Muscle of leg (tissue), 11 donors: Measurements from ENCODE around the gene HAPSTR1. TPM values are rescaled to one million over a fixed set of nuclear protein-coding genes. Genes with fewer than 3 reads are reported as not detected.
"Not testable (repeated sequence)": the region's sequence is repeated elsewhere in the genome, so short reads cannot be mapped to it uniquely, and the experiment has no call there.

Experiments
- DNase-seq: peaks from one replicate; pipeline ENCODE4 v3.0.0; 2013
- H3K27ac ChIP-seq: one replicate; pipeline ENCODE4 v1.5.1; 2013; ENCODE audit warnings: mild to moderate bottlenecking, low read length, control low read depth
- H3K27me3 ChIP-seq: one replicate; pipeline ENCODE4 v1.6.1; 2013; ENCODE audit warnings: low read length; ENCODE audit not compliant: control insufficient read depth, insufficient read depth
- H3K36me3 ChIP-seq: one replicate; pipeline ENCODE4 v1.6.1; 2013; ENCODE audit warnings: low read length; ENCODE audit not compliant: control insufficient read depth, insufficient read depth
- H3K4me1 ChIP-seq: one replicate; pipeline ENCODE4 v1.6.1; 2013; ENCODE audit warnings: low read length; ENCODE audit not compliant: control insufficient read depth, insufficient read depth
- H3K4me3 ChIP-seq: one replicate; pipeline ENCODE4 v1.5.1; 2013; ENCODE audit warnings: low read length, control low read depth
- H3K9me3 ChIP-seq: replicated peaks from 2 replicates; pipeline ENCODE4 v1.6.1; 2013; ENCODE audit warnings: low read depth, low read length; ENCODE audit not compliant: control insufficient read depth
- WGBS: methylation state at CpG from one replicate; pipeline ENCODE4 v1.1.5; 2013; ENCODE audit warnings: missing lambda C conversion rate; ENCODE audit not compliant: insufficient coverage; 5-methylcytosine and 5-hydroxymethylcytosine counted together
- polyA plus RNA-seq, 8 donors: library from polyadenylated mRNA; unstranded; fragments of 120-200 nt; gene quantifications; one replicate each; pipeline versions ENCODE4 v1.2.1 to v1.2.3, GENCODE V29; 2013; ENCODE audit warnings: inconsistent platforms in 1 of 8, low replicate concordance in 1 of 8; ENCODE audit not compliant: insufficient read length in 8 of 8, insufficient read depth in 1 of 8
- total RNA-seq: library from RNA; stranded (reverse); fragments of 120-200 nt; gene quantifications from one replicate; pipeline ENCODE4 v1.2.4, GENCODE V29; 2013

Gene HAPSTR1
- total and polyA plus RNA-seq, 9 donors = 24.9 to 47.8 (median 31.8) TPM

- Histone ChIP-seq H3K36me3 (no peaks in the 10 kb centered on the region), H3K4me3 (no peak overlapping the region), H3K4me1 (no peaks in the 10 kb centered on the region), H3K27me3 (no peaks in the 10 kb centered on the region), H3K27ac (no peak overlapping the region), H3K9me3 (no peaks in the 10 kb centered on the region)
- no CpG with 5 or more reads among the region's 4 CpGs for whole genome bisulfite sequencing
- DNase-seq = no peak
These were observed 26.4 kb upstream of the HAPSTR1 start for GRCh38 chr16:9065077-9065476.

- H3K4me3 ChIP-seq = no peak overlapping the region
- WGBS = 88% methylated on average over 2 of the region's 2 CpGs
These were observed 22.6 kb upstream of the HAPSTR1 start for GRCh38 chr16:9068886-9069285.

GRCh38 chr16:9070254-9070653, 21.2 kb upstream of the HAPSTR1 start:
- no peak overlapping the region for H3K27ac ChIP-seq
- H3K27me3 ChIP-seq = no peaks in the 10 kb centered on the region
- WGBS = 60% methylated on average over 2 of the region's 4 CpGs
- no peaks in the 10 kb centered on the region for H3K9me3 ChIP-seq
- H3K4me1 ChIP-seq = no peaks in the 10 kb centered on the region
- DNase-seq = no peak
- no peak overlapping the region for H3K4me3 ChIP-seq
- no peaks in the 10 kb centered on the region for H3K36me3 ChIP-seq

More at GRCh38 chr16:9068886-9069285, 22.6 kb upstream of the HAPSTR1 start:
- Histone ChIP-seq H3K27me3 (no peaks in the 10 kb centered on the region), H3K27ac (no peak overlapping the region), H3K4me1 (no peaks in the 10 kb centered on the region), H3K9me3 (no peaks in the 10 kb centered on the region), H3K36me3 (no peaks in the 10 kb centered on the region)
- no peak for DNase-seq

- no peak for DNase-seq
- H3K4me3 ChIP-seq = no peak overlapping the region
- WGBS = 91% methylated on average over 4 of the region's 9 CpGs
- no peaks in the 10 kb centered on the region for H3K9me3 ChIP-seq
- H3K4me1 ChIP-seq = no peaks in the 10 kb centered on the region
- H3K27me3 ChIP-seq = no peaks in the 10 kb centered on the region
- no peaks in the 10 kb centered on the region for H3K36me3 ChIP-seq
- no peak overlapping the region for H3K27ac ChIP-seq
These were observed 20.1 kb upstream of the HAPSTR1 start for GRCh38 chr16:9071377-9071776.

GRCh38 chr16:9072806-9073341, 18.6 kb upstream of the HAPSTR1 start:
- Histone ChIP-seq H3K4me3 (no peak overlapping the region), H3K4me1 (no peaks in the 10 kb centered on the region), H3K36me3 (no peaks in the 10 kb centered on the region), H3K27me3 (no peaks in the 10 kb centered on the region), H3K9me3 (no peaks in the 10 kb centered on the region), H3K27ac (no peak overlapping the region)
- WGBS = no CpG with 5 or more reads among the region's 6 CpGs
- DNase-seq = no peak

GRCh38 chr16:9075299-9076071, 16.0 kb upstream of the HAPSTR1 start:
- no peak overlapping the region for H3K27ac ChIP-seq
- peaks cover 3% of the 10 kb centered on the region for H3K9me3 ChIP-seq
- H3K36me3 ChIP-seq = no peaks in the 10 kb centered on the region
- no peaks in the 10 kb centered on the region for H3K27me3 ChIP-seq
- H3K4me1 ChIP-seq = no peaks in the 10 kb centered on the region
- DNase-seq = no peak
- WGBS = 88% methylated on average over 1 of the region's 5 CpGs
- no peak overlapping the region for H3K4me3 ChIP-seq

- no peak overlapping the region for H3K27ac ChIP-seq
- WGBS = 90% methylated on average over 6 of the region's 11 CpGs
- no peak overlapping the region for H3K4me3 ChIP-seq
- H3K36me3 ChIP-seq = no peaks in the 10 kb centered on the region
- DNase-seq = no peak
- H3K9me3 ChIP-seq = peaks cover 3% of the 10 kb centered on the region
- H3K4me1 ChIP-seq = no peaks in the 10 kb centered on the region
- no peaks in the 10 kb centered on the region for H3K27me3 ChIP-seq
These were observed 14.2 kb upstream of the HAPSTR1 start for GRCh38 chr16:9077091-9077809.

- H3K27me3 ChIP-seq, H3K27ac ChIP-seq, H3K36me3 ChIP-seq, H3K4me1 ChIP-seq, H3K9me3 ChIP-seq, H3K4me3 ChIP-seq: not testable (repeated sequence)
- no CpG with 5 or more reads among the region's 8 CpGs for WGBS
- DNase-seq = peak; percentile 83
These were observed 12.7 kb upstream of the HAPSTR1 start for GRCh38 chr16:9078467-9079429.

- WGBS = 100% methylated on average over 1 of the region's 4 CpGs
- H3K9me3 ChIP-seq = peaks cover 3% of the 10 kb centered on the region
- H3K4me3 ChIP-seq = no peak overlapping the region
- H3K27me3 ChIP-seq = no peaks in the 10 kb centered on the region
- H3K27ac ChIP-seq = no peak overlapping the region
- H3K36me3 ChIP-seq = no peaks in the 10 kb centered on the region
- no peaks in the 10 kb centered on the region for H3K4me1 ChIP-seq
- DNase-seq = no peak
These were observed 12.0 kb upstream of the HAPSTR1 start for GRCh38 chr16:9079430-9079812.
